ENCODE data around the gene DALRD3. TPM values are rescaled to one million over a fixed set of nuclear protein-coding genes. Genes with fewer than 3 reads are reported as not detected.

The DALRD3 gene
- total and polyA plus RNA-seq, 4 donors = 7.9 to 10.6 (median 9.3) TPM

- no peaks in the 10 kb centered on the region for H3K9me3 ChIP-seq (ENCODE audit: control insufficient read depth in 4 of 4, low read length in 3 of 4)
- H3K4me3 ChIP-seq (ENCODE audit: low read depth in 1 of 3, low read length in 3 of 3) = no peak overlapping the region
- no peak for DNase-seq (ENCODE audit: low spot score)
- no peak overlapping the region for H3K27ac ChIP-seq (ENCODE audit: low read depth in 1 of 2, low read length in 2 of 2)
- peaks cover 0 to 7% (median 5%) of the 10 kb centered on the region in 4 donors for H3K4me1 ChIP-seq (ENCODE audit: control insufficient read depth in 4 of 4, insufficient read depth in 4 of 4, low read length in 3 of 4)
- TF ChIP-seq SP1 (IDR thresholded peaks at IDR 0.05) (no peak), EGR1 (IDR thresholded peaks at IDR 0.05; ENCODE audit: low read depth in 2 of 2) (no peak), MAX (IDR thresholded peaks at IDR 0.05) (no peak), FOXA2 (IDR thresholded peaks at IDR 0.05) (no peak), RXRA (IDR thresholded peaks at IDR 0.05) (no peak), ZBTB33 (IDR thresholded peaks at IDR 0.05) (no peak), NR2F2 (IDR thresholded peaks at IDR 0.05) (no peak), CTCF (IDR thresholded peaks at IDR 0.05; ENCODE audit: low read depth, low read length, missing input control) (no peak), GABPA (IDR thresholded peaks at IDR 0.05 in 1 of 2, conservative IDR thresholded peaks at IDR 0.05 in 1 of 2) (no peak), RAD21 (IDR thresholded peaks at IDR 0.05) (no peak), HNF4G (IDR thresholded peaks at IDR 0.05) (no peak), TAF1 (conservative IDR thresholded peaks at IDR 0.05) (no peak), REST (IDR thresholded peaks at IDR 0.05) (no peak), JUND (IDR thresholded peaks at IDR 0.05) (no peak)
- H3K27me3 ChIP-seq (ENCODE audit: control insufficient read depth in 4 of 4, insufficient read depth in 4 of 4, low read length in 3 of 4) = no peaks in the 10 kb centered on the region
- no peak overlapping the region for H3K9ac ChIP-seq (ENCODE audit: low read depth in 1 of 2, low read length in 2 of 2)
- H3K36me3 ChIP-seq (ENCODE audit: control insufficient read depth in 4 of 4, insufficient read depth in 3 of 4, low read depth in 1 of 4, low read length in 3 of 4) = peaks cover 9 to 51% (median 40%) of the 10 kb centered on the region in 4 donors
Observed at GRCh38 chr3:48984663-48985062, 33.7 kb downstream of the DALRD3 start.

GRCh38 chr3:48983096-48983495 is 35.3 kb downstream of the DALRD3 start:
- Histone ChIP-seq H3K36me3 (ENCODE audit: control insufficient read depth in 4 of 4, insufficient read depth in 3 of 4, low read depth in 1 of 4, low read length in 3 of 4) (peaks cover 14 to 62% (median 48%) of the 10 kb centered on the region in 4 donors), H3K27ac (ENCODE audit: low read depth in 1 of 2, low read length in 2 of 2) (no peak overlapping the region), H3K4me1 (ENCODE audit: control insufficient read depth in 4 of 4, insufficient read depth in 4 of 4, low read length in 3 of 4) (no peaks in the 10 kb centered on the region), H3K9me3 (ENCODE audit: control insufficient read depth in 4 of 4, low read length in 3 of 4) (no peaks in the 10 kb centered on the region), H3K4me3 (ENCODE audit: low read depth in 1 of 3, low read length in 3 of 3) (no peak overlapping the region), H3K9ac (ENCODE audit: low read depth in 1 of 2, low read length in 2 of 2) (no peak overlapping the region), H3K27me3 (ENCODE audit: control insufficient read depth in 4 of 4, insufficient read depth in 4 of 4, low read length in 3 of 4) (no peaks in the 10 kb centered on the region)
- DNase-seq (ENCODE audit: low spot score) = no peak
- no peak for TF ChIP-seq HNF4A (conservative IDR thresholded peaks at IDR 0.05)
- WGBS = 95% methylated on average over 4 of the region's 4 CpGs

Measured in liver (tissue), 9 donors.